ENCODE data around the gene MROH2A. TPM values are rescaled to one million over a fixed set of nuclear protein-coding genes. Genes with fewer than 3 reads are reported as not detected.

The MROH2A gene
- total RNA-seq, 2 donors from 2014 or later = 2.3 TPM; not detected in 1

DNA sequence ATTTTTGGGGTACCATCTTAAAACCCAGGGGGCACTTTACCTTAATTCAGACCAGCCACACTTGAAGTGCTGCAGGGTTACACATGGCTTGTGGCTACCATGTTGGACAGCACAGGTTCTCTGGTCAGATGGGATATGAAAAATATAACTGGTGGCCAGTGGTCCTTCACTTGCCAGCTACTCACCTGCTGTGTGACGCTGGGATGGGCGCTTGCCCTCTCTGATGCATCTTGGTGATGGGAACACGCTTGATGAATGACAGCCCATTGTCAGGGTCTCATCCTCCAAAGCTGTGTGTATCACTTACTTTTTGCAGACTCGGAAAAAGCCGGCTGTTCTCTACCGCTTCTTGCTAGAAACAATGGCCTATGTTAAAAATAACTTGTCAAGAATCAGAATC is 53.7 kb downstream of the MROH2A start:
- TF ChIP-seq POLR2A (IDR thresholded peaks at IDR 0.05) (no peak), POLR2AphosphoS5 (IDR thresholded peaks at IDR 0.05) (no peak)
- TF ChIP-seq, protein P1, sequence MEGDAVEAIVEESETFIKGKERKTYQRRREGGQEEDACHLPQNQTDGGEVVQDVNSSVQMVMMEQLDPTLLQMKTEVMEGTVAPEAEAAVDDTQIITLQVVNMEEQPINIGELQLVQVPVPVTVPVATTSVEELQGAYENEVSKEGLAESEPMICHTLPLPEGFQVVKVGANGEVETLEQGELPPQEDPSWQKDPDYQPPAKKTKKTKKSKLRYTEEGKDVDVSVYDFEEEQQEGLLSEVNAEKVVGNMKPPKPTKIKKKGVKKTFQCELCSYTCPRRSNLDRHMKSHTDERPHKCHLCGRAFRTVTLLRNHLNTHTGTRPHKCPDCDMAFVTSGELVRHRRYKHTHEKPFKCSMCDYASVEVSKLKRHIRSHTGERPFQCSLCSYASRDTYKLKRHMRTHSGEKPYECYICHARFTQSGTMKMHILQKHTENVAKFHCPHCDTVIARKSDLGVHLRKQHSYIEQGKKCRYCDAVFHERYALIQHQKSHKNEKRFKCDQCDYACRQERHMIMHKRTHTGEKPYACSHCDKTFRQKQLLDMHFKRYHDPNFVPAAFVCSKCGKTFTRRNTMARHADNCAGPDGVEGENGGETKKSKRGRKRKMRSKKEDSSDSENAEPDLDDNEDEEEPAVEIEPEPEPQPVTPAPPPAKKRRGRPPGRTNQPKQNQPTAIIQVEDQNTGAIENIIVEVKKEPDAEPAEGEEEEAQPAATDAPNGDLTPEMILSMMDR (IDR thresholded peaks at IDR 0.05) = no peak
- Histone ChIP-seq H3K27ac (no peak overlapping the region), H3K36me3 (no peaks in the 10 kb centered on the region), H3K9me3 (no peaks in the 10 kb centered on the region), H3K27me3 (replicated peaks; ENCODE audit: insufficient read depth) (no peaks in the 10 kb centered on the region), H3K4me1 (replicated peaks) (no peaks in the 10 kb centered on the region), H3K4me3 (no peak overlapping the region)
- DNase-seq (ENCODE audit: low spot score) = no peak
- WGBS = 94% methylated on average over 6 of the region's 6 CpGs
- intact Hi-C loops (cut with DNase I) = no loop called here

DNA sequence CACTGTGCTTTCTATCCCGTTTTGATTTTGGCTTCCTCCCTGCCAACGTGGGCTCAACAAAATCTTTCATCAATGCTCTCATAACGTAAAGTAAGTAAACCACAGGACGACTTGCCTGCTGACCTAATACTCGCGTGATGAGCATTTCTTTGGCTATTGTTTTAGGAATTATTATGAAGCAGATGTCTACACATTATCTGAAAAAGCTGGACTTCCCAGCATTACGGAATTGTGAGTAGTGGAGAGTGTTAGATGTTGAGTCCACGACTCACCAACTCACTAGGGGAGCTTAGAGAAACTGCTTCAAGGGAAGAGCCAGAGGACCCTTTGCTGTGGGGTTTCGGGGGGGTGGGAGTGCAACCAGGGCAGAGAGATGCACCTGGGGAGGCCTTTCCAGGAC is 54.3 kb downstream of the MROH2A start:
- TF ChIP-seq POLR2A (IDR thresholded peaks at IDR 0.05) (no peak), POLR2AphosphoS5 (IDR thresholded peaks at IDR 0.05) (no peak)
- TF ChIP-seq, protein P1 (IDR thresholded peaks at IDR 0.05) = no peak
- Histone ChIP-seq H3K27ac (no peak overlapping the region), H3K27me3 (replicated peaks; ENCODE audit: insufficient read depth) (no peaks in the 10 kb centered on the region), H3K36me3 (no peaks in the 10 kb centered on the region), H3K9me3 (no peaks in the 10 kb centered on the region), H3K4me1 (replicated peaks) (no peaks in the 10 kb centered on the region), H3K4me3 (no peak overlapping the region)
- 74% methylated on average over 9 of the region's 9 CpGs for WGBS
- DNase-seq (ENCODE audit: low spot score) = no peak
- intact Hi-C loops (cut with DNase I) = no loop called here

GRCh38 chr2:233832869-233833311 is 54.8 kb downstream of the MROH2A start:
- WGBS = 55% methylated on average over 7 of the region's 7 CpGs
- intact Hi-C loops (cut with DNase I) = no loop called here
- no peak overlapping the region for H3K4me3 ChIP-seq
- H3K36me3 ChIP-seq = no peaks in the 10 kb centered on the region
- no peaks in the 10 kb centered on the region for H3K27me3 ChIP-seq (replicated peaks; ENCODE audit: insufficient read depth)
- no peak for TF ChIP-seq POLR2AphosphoS5 (IDR thresholded peaks at IDR 0.05)
- TF ChIP-seq, protein P1 (IDR thresholded peaks at IDR 0.05) = peak in 2 of 4 experiments; percentile 24 to 25
- DNase-seq (ENCODE audit: low spot score) = no peak
- no peaks in the 10 kb centered on the region for H3K4me1 ChIP-seq (replicated peaks)
- H3K9me3 ChIP-seq = no peaks in the 10 kb centered on the region
- no peak overlapping the region for H3K27ac ChIP-seq

DNA sequence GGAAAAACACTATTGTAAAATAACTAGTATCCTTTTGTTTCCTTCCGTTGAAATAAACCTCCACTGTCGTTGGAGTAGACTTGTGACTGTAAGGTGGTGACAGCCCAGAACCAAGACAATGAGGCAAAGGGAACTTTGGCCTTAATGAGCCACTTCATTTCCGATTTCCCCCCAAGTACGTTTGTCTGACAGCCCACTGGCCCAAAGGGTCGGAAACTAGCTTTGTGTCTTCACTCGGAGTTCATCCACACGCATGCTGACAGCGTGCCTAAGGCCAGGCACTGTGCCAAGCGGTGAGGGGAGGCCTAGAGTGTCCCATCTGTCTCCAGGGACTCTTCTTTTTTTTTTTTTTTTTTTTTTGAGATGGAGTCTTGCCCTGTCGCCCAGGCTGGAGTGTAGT is 55.2 kb downstream of the MROH2A start:
- Histone ChIP-seq H3K9me3 (no peaks in the 10 kb centered on the region), H3K4me1 (replicated peaks) (no peaks in the 10 kb centered on the region), H3K36me3 (no peaks in the 10 kb centered on the region), H3K27ac (no peak overlapping the region), H3K4me3 (no peak overlapping the region), H3K27me3 (replicated peaks; ENCODE audit: insufficient read depth) (no peaks in the 10 kb centered on the region)
- TF ChIP-seq, protein P1 (IDR thresholded peaks at IDR 0.05) = no peak
- no peak for TF ChIP-seq POLR2A (IDR thresholded peaks at IDR 0.05)
- no peak for TF ChIP-seq POLR2AphosphoS5 (IDR thresholded peaks at IDR 0.05)
- DNase-seq (ENCODE audit: low spot score) = no peak
- intact Hi-C loops (cut with DNase I) = no loop called here
- 76% methylated on average over 10 of the region's 10 CpGs for WGBS

GRCh38 chr2:233835230-233836186 is 57.4 kb downstream of the MROH2A start:
- Histone ChIP-seq H3K4me3 (no peak overlapping the region), H3K9me3 (no peaks in the 10 kb centered on the region), H3K27ac (no peak overlapping the region), H3K27me3 (replicated peaks; ENCODE audit: insufficient read depth) (no peaks in the 10 kb centered on the region), H3K36me3 (no peaks in the 10 kb centered on the region), H3K4me1 (replicated peaks) (no peaks in the 10 kb centered on the region)
- intact Hi-C loops (cut with DNase I) = no loop called here
- TF ChIP-seq, protein P1 (IDR thresholded peaks at IDR 0.05) = no peak
- TF ChIP-seq POLR2A (IDR thresholded peaks at IDR 0.05) = no peak
- TF ChIP-seq POLR2AphosphoS5 (IDR thresholded peaks at IDR 0.05) = no peak
- 94% methylated on average over 14 of the region's 14 CpGs for WGBS
- DNase-seq (ENCODE audit: low spot score) = no peak

Measured in prostate gland (tissue), 2 donors.